HepG2 (cell line): ENCODE results near the gene SFRP2. TPM values are rescaled to one million over a fixed set of nuclear protein-coding genes. Genes with fewer than 3 reads are reported as not detected.

Experiments used
- ATAC-seq: fragments of 200-7000 bp; cut with Tn5 transposase; 3 replicates; pipeline ENCODE4 v1.9.1; 2020; ENCODE audit warnings: mild to moderate bottlenecking, moderate library complexity
- BruUV-seq: library from RNA; stranded (reverse); fragments of 400-500 nt; replicated peaks from 2 replicates; lab custom pipeline; 2021; lab: Mats Ljungman, UMichigan
- CTCF ChIA-PET: fragments of 300-600 bp; formaldehyde crosslinking; extraction: SDS; loops from one replicate; lab custom pipeline; 2021; ENCODE audit warnings: low total read pairs, inconsistent platforms, low intra/inter-chr PET ratio; lab: Yijun Ruan, JAX
- POLR2A ChIA-PET: fragments of 350-600 bp; sonication (Branson Sonifier 250); formaldehyde crosslinking; loops from one replicate; lab custom pipeline; 2020; ENCODE audit warnings: antibody characterized with exemption, inconsistent platforms; lab: Yijun Ruan, JAX
- DNase-seq: peaks from one replicate; pipeline ENCODE4 v3.0.0-alpha.2; 2015; ENCODE audit warnings: low spot score
- FAIRE-seq: peaks from 3 replicates; lab custom pipeline; 2011; peaks lifted over from hg19 to GRCh38; lab: Jason Lieb, UNC
- H2AFZ ChIP-seq: one replicate; pipeline ENCODE4 v1.6.1; 2011; ENCODE audit warnings: low read length, inconsistent platforms
- H3K27ac ChIP-seq: fragments of 300-600 bp; 3 replicates; pipeline ENCODE4 v1.8.0; 2011; ENCODE audit warnings: mixed run types, mild to moderate bottlenecking, mixed read lengths, low read length, inconsistent platforms; ENCODE audit not compliant: insufficient read depth; ENCODE audit errors: extremely low read length
- H3K27me3 ChIP-seq, 2 experiments: fragments of 200-600 bp in 1 of 2; 2 replicates in 1 of 2; 3 replicates in 1 of 2; pipeline versions ENCODE4 v1.6.0 to v1.8.0; 2011; ENCODE audit warnings: low read length in 2 of 2, mild to moderate bottlenecking in 2 of 2, moderate library complexity in 2 of 2, inconsistent platforms in 1 of 2; ENCODE audit not compliant: insufficient read depth in 2 of 2, control insufficient read depth in 1 of 2
- H3K36me3 ChIP-seq, 2 experiments: fragments of 200-600 bp in 1 of 2; replicated peaks in 1 of 2; 2 replicates in 1 of 2; 3 replicates in 1 of 2; pipeline versions ENCODE4 v1.5.1 to v1.8.0; 2011; ENCODE audit warnings: low read length in 2 of 2, inconsistent platforms in 1 of 2; ENCODE audit not compliant: insufficient read depth in 2 of 2, control insufficient read depth in 1 of 2
- H3K4me1 ChIP-seq: 2 replicates; pipeline ENCODE4 v1.5.1; 2012; ENCODE audit warnings: low read length, inconsistent platforms; ENCODE audit not compliant: insufficient read depth
- H3K4me2 ChIP-seq: 2 replicates; pipeline ENCODE4 v1.6.0; 2011; ENCODE audit warnings: low read depth, low read length, inconsistent platforms
- H3K4me3 ChIP-seq, 3 experiments: fragments of 200-600 bp in 1 of 3; sonication (generic), shearing (Covaris generic) in 1 of 3; replicated peaks in 1 of 3; 2 replicates each; pipeline ENCODE4 v1.5.1; 2011 to 2016; ENCODE audit warnings: low read length in 3 of 3, inconsistent platforms in 2 of 3, low read depth in 2 of 3, mild to moderate bottlenecking in 2 of 3, control low read depth in 1 of 3, mixed read lengths in 1 of 3; ENCODE audit not compliant: insufficient read depth in 1 of 3
- H3K79me2 ChIP-seq: one replicate; pipeline ENCODE4 v1.6.1; 2011; ENCODE audit warnings: low read length, inconsistent platforms; ENCODE audit not compliant: insufficient read depth
- H3K9ac ChIP-seq: 2 replicates; pipeline ENCODE4 v1.6.0; 2011; ENCODE audit warnings: mild to moderate bottlenecking, low read depth, low read length, inconsistent platforms; ENCODE audit not compliant: insufficient read depth
- H3K9me3 ChIP-seq: 2 replicates; pipeline ENCODE4 v1.5.1; 2012; ENCODE audit warnings: mild to moderate bottlenecking, low read length
- H4K20me1 ChIP-seq: 2 replicates; pipeline ENCODE4 v1.6.0; 2011; ENCODE audit warnings: inconsistent platforms, mild to moderate bottlenecking, low read length, moderate library complexity; ENCODE audit not compliant: insufficient read depth
- FOXK2 ChIP-seq: fragments of 450-650 bp; IDR thresholded peaks from 2 replicates; pipeline ENCODE4 v1.6.1; 2016
- HNRNPUL1 ChIP-seq: fragments of 200-400 bp; formaldehyde crosslinking; IDR thresholded peaks from 2 replicates; pipeline ENCODE4 v1.6.1; 2017; ENCODE audit warnings: low read depth, mild to moderate bottlenecking, low read length, moderate library complexity
- MAZ ChIP-seq, 2 experiments: sonication (generic) in 1 of 2; formaldehyde crosslinking in 1 of 2; IDR thresholded peaks; 2 replicates each; pipeline versions ENCODE4 v1.5.0 to v1.6.1; 2012 to 2020; ENCODE audit warnings: low read depth in 2 of 2, mild to moderate bottlenecking in 2 of 2, borderline replicate concordance in 1 of 2, improper control_type of control experiment in 1 of 2, low read length in 1 of 2, missing genetic modification reagents in 1 of 2, moderate library complexity in 1 of 2
- NR2F1 ChIP-seq, 2 experiments: fragments of 450-650 bp in 1 of 2; formaldehyde crosslinking in 1 of 2; IDR thresholded peaks; 2 replicates each; pipeline versions ENCODE4 v1.5.0 to v1.6.1; 2016 to 2020; ENCODE audit warnings: mild to moderate bottlenecking in 1 of 2, missing compliant biosample characterization in 1 of 2, missing genetic modification reagents in 1 of 2, moderate library complexity in 1 of 2
- PRMT3 ChIP-seq: sonication (generic); formaldehyde crosslinking; IDR thresholded peaks from 2 replicates; pipeline ENCODE4 v1.8.1; 2022; ENCODE audit warnings: low read depth, mild to moderate bottlenecking, moderate library complexity, missing genetic modification reagents, borderline replicate concordance
- WGBS: methylation state at CpG from one replicate; pipeline ENCODE4 v1.1.6; 2017; ENCODE audit warnings: low lambda C conversion rate; 5-methylcytosine and 5-hydroxymethylcytosine counted together
- in situ Hi-C: cut with HindIII; loops from 2 replicates; pipeline ENCODE4 v1.10.0; 2017; ENCODE audit warnings: low pct_unique_long_range_greater_than_20kb; ENCODE audit not compliant: extremely low pct_ligation_motif_present
- intact Hi-C: fragments of 100-400 bp; cut with micrococcal nuclease; formaldehyde crosslinking; loops from one replicate; pipeline ENCODE4 v1.10.0; 2022; ENCODE audit not compliant: unreplicated experiment
- polyA plus RNA-seq, 8 experiments: library from polyadenylated mRNA; depleted of rRNA in 3 of 8; stranded (reverse) in 7 of 8; unstranded in 1 of 8; fragments of >200 nt; fragmentation: Illumina TruSeq in 4 of 8; extraction: Trizol in 4 of 8; gene quantifications; 2 replicates each; pipeline versions ENCODE4 v1.2.1 to v1.2.3, GENCODE V29; 2011 to 2016; ENCODE audit warnings: low read depth in 4 of 8, missing spikeins in 1 of 8, mixed read lengths in 1 of 8; ENCODE audit not compliant: insufficient read depth in 1 of 8
- total RNA-seq, 5 experiments: library from RNA; depleted of rRNA; stranded (reverse); fragments of >200 nt; fragmentation: Illumina TruSeq; extraction: Trizol; gene quantifications; 2 replicates each; pipeline ENCODE4 v1.2.3, GENCODE V29; 2016; ENCODE audit warnings: low read depth in 1 of 5
- TF ChIP-seq, protein P1 (sequence below): sonication (generic); formaldehyde crosslinking; IDR thresholded peaks from 2 replicates; pipeline ENCODE4 v1.4.0; 2020; ENCODE audit warnings: missing genetic modification reagents, borderline replicate concordance
- TF ChIP-seq, protein P2 (sequence below): sonication (generic); formaldehyde crosslinking; IDR thresholded peaks from 2 replicates; pipeline ENCODE4 v1.5.0; 2020; ENCODE audit warnings: mild to moderate bottlenecking, missing genetic modification reagents
- TF ChIP-seq, protein P3 (sequence below): sonication (generic); formaldehyde crosslinking; IDR thresholded peaks from 2 replicates; pipeline ENCODE4 v1.4.0; 2020; ENCODE audit warnings: missing genetic modification reagents, mild to moderate bottlenecking, borderline replicate concordance
- TF ChIP-seq, protein P4 (sequence below): sonication (generic); formaldehyde crosslinking; IDR thresholded peaks from 2 replicates; pipeline ENCODE4 v1.4.0; 2020; ENCODE audit warnings: mild to moderate bottlenecking, missing genetic modification reagents

The SFRP2 gene
- total and polyA plus RNA-seq, 2 of the 13 experiments (the other 11 are each of a cell fraction or from before 2014, with no cell fraction given), result not detected

DNA sequence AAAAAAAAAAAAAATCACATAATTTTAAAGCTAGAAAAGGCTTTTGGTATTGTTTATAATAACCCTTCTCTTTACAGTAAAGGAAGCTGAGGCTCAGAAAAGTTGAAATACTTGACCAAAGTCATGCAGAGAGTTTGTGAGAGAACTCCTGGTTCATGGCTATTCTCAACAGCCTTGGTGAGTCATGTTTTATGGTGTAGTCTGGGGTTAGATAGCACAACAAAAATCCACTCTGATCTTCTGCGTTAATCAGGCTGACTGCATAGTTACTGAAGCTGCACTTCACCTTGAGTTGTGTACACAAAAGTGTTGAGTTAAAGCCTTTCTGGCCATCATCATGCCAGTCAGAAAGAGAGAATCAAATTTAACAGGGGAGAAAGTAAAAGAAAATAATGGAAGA, 19.3 kb upstream of the SFRP2 start (continued):
- TF ChIP-seq, protein P1, sequence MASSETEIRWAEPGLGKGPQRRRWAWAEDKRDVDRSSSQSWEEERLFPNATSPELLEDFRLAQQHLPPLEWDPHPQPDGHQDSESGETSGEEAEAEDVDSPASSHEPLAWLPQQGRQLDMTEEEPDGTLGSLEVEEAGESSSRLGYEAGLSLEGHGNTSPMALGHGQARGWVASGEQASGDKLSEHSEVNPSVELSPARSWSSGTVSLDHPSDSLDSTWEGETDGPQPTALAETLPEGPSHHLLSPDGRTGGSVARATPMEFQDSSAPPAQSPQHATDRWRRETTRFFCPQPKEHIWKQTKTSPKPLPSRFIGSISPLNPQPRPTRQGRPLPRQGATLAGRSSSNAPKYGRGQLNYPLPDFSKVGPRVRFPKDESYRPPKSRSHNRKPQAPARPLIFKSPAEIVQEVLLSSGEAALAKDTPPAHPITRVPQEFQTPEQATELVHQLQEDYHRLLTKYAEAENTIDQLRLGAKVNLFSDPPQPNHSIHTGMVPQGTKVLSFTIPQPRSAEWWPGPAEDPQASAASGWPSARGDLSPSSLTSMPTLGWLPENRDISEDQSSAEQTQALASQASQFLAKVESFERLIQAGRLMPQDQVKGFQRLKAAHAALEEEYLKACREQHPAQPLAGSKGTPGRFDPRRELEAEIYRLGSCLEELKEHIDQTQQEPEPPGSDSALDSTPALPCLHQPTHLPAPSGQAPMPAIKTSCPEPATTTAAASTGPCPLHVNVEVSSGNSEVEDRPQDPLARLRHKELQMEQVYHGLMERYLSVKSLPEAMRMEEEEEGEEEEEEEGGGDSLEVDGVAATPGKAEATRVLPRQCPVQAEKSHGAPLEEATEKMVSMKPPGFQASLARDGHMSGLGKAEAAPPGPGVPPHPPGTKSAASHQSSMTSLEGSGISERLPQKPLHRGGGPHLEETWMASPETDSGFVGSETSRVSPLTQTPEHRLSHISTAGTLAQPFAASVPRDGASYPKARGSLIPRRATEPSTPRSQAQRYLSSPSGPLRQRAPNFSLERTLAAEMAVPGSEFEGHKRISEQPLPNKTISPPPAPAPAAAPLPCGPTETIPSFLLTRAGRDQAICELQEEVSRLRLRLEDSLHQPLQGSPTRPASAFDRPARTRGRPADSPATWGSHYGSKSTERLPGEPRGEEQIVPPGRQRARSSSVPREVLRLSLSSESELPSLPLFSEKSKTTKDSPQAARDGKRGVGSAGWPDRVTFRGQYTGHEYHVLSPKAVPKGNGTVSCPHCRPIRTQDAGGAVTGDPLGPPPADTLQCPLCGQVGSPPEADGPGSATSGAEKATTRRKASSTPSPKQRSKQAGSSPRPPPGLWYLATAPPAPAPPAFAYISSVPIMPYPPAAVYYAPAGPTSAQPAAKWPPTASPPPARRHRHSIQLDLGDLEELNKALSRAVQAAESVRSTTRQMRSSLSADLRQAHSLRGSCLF (CRISPR knock-in tag), result no peak
- no peak for TF ChIP-seq NR2F1 (CRISPR knock-in tag; IDR thresholded peaks at IDR 0.05)
- TF ChIP-seq, protein P2, sequence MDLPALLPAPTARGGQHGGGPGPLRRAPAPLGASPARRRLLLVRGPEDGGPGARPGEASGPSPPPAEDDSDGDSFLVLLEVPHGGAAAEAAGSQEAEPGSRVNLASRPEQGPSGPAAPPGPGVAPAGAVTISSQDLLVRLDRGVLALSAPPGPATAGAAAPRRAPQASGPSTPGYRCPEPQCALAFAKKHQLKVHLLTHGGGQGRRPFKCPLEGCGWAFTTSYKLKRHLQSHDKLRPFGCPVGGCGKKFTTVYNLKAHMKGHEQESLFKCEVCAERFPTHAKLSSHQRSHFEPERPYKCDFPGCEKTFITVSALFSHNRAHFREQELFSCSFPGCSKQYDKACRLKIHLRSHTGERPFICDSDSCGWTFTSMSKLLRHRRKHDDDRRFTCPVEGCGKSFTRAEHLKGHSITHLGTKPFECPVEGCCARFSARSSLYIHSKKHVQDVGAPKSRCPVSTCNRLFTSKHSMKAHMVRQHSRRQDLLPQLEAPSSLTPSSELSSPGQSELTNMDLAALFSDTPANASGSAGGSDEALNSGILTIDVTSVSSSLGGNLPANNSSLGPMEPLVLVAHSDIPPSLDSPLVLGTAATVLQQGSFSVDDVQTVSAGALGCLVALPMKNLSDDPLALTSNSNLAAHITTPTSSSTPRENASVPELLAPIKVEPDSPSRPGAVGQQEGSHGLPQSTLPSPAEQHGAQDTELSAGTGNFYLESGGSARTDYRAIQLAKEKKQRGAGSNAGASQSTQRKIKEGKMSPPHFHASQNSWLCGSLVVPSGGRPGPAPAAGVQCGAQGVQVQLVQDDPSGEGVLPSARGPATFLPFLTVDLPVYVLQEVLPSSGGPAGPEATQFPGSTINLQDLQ (CRISPR knock-in tag), result no peak
- TF ChIP-seq HNRNPUL1, result no peak
- no peak for TF ChIP-seq FOXK2

DNA sequence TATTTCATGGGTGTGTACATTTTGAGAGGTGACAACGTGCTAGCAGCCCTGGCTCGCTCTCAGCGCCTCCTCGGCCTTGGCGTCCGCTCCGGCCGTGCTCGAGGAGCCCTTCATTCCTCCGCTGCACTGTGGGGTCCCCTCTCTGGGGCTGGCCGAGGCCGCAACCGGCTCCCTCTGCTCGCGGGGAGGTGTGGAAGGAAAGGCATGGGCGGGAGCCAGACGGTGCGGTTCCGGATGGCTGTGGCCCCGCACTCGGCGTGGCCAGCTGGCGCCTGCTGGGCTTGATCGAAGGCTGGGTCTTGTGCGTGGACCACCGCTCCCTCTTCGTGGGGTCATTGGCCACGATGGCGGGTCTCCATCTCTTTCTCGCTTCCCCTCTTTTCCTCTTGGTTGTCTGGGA, 17.2 kb upstream of the SFRP2 start:
- ChIA-PET CTCF (no interaction called here), POLR2A (no interaction called here)
- no peak overlapping the region for H3K4me2 ChIP-seq
- no peaks in the 10 kb centered on the region for H3K36me3 ChIP-seq
- in situ Hi-C loops, result no loop called here
- intact Hi-C loops, result no loop called here
- no peak overlapping the region for H3K27ac ChIP-seq
- no peaks in the 10 kb centered on the region for H3K27me3 ChIP-seq
- no peak for FAIRE-seq
- BruUV-seq, result no TSS peak
- no peak for DNase-seq
- no peak overlapping the region for H3K4me3 ChIP-seq
- no peak for ATAC-seq
- H2AFZ ChIP-seq, result no peak overlapping the region
- no peaks in the 10 kb centered on the region for H3K4me1 ChIP-seq
- no peaks in the 10 kb centered on the region for H3K79me2 ChIP-seq
- H3K9me3 ChIP-seq, result no peaks in the 10 kb centered on the region
- no peaks in the 10 kb centered on the region; the same call in 1 of the 2 replicates for H4K20me1 ChIP-seq
- no peak overlapping the region for H3K9ac ChIP-seq
- 51% methylated on average over 16 of the region's 30 CpGs for WGBS
- TF ChIP-seq MAZ (IDR thresholded peaks at IDR 0.05; ENCODE audit: borderline replicate concordance, low read depth, low read length) (no peak), MAZ (CRISPR knock-in tag; IDR thresholded peaks at IDR 0.05; ENCODE audit: low read depth) (no peak), PRMT3 (CRISPR knock-in tag) (no peak)
- TF ChIP-seq, protein P3, sequence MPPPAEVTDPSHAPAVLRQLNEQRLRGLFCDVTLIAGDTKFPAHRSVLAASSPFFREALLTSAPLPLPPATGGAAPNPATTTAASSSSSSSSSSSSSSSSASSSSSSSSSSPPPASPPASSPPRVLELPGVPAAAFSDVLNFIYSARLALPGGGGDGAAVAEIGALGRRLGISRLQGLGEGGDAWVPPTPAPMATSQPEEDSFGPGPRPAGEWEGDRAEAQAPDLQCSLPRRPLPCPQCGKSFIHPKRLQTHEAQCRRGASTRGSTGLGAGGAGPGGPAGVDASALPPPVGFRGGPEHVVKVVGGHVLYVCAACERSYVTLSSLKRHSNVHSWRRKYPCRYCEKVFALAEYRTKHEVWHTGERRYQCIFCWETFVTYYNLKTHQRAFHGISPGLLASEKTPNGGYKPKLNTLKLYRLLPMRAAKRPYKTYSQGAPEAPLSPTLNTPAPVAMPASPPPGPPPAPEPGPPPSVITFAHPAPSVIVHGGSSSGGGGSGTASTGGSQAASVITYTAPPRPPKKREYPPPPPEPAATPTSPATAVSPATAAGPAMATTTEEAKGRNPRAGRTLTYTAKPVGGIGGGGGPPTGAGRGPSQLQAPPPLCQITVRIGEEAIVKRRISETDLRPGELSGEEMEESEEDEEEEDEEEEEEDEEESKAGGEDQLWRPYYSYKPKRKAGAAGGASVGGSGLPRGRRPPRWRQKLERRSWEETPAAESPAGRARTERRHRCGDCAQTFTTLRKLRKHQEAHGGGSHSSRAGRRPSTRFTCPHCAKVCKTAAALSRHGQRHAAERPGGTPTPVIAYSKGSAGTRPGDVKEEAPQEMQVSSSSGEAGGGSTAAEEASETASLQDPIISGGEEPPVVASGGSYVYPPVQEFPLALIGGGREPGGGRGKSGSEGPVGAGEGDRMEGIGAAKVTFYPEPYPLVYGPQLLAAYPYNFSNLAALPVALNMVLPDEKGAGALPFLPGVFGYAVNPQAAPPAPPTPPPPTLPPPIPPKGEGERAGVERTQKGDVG (CRISPR knock-in tag), result no peak
- TF ChIP-seq, protein P4, sequence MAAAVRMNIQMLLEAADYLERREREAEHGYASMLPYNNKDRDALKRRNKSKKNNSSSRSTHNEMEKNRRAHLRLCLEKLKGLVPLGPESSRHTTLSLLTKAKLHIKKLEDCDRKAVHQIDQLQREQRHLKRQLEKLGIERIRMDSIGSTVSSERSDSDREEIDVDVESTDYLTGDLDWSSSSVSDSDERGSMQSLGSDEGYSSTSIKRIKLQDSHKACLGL (CRISPR knock-in tag), result no peak
